Activated B cell treated with CpG ODN at 0.5 μM for 24 hours (primary cell): ENCODE results near the gene EHMT1. TPM values are rescaled to one million over a fixed set of nuclear protein-coding genes. Genes with fewer than 3 reads are reported as not detected.
A peak's percentile ranks its signal among the peaks of the same experiment; 100 is the strongest.

ENCODE experiments used
- ATAC-seq: fragments of 200-7000 bp; cut with Tn5 transposase; one replicate; pipeline ENCODE4 v1.10.0; 2021; ENCODE audit warnings: low read depth, mild to moderate bottlenecking, moderate library complexity
- CTCF ChIA-PET: fragments of 350-600 bp; sonication (Branson Sonifier 250); formaldehyde crosslinking; loops from one replicate; lab custom pipeline; 2021; ENCODE audit warnings: antibody characterized with exemption; lab: Charles Lee
- POLR2A ChIA-PET: fragments of 350-600 bp; sonication (Branson Sonifier 250); formaldehyde crosslinking; loops from one replicate; lab custom pipeline; 2021; ENCODE audit warnings: antibody characterized with exemption; lab: Charles Lee
- DNase-seq: peaks from one replicate; pipeline ENCODE4 v3.0.0; 2022
- H3K27ac Mint-ChIP-seq: one replicate; pipeline ENCODE4 v1.8.0; 2020; ENCODE audit warnings: mixed read lengths
- H3K27me3 Mint-ChIP-seq: one replicate; pipeline ENCODE4 v1.8.0; 2021; ENCODE audit warnings: mixed read lengths
- H3K36me3 Mint-ChIP-seq: one replicate; pipeline ENCODE4 v1.8.0; 2021; ENCODE audit warnings: low read depth, mixed read lengths
- H3K4me1 Mint-ChIP-seq: one replicate; pipeline ENCODE4 v1.8.0; 2021; ENCODE audit warnings: mixed read lengths
- H3K4me3 Mint-ChIP-seq: one replicate; pipeline ENCODE4 v1.8.0; 2020; ENCODE audit warnings: mild to moderate bottlenecking, mixed read lengths
- H3K9me3 Mint-ChIP-seq: one replicate; pipeline ENCODE4 v1.8.0; 2020; ENCODE audit warnings: mixed read lengths
- CTCF ChIP-seq: fragments of 200-600 bp; IDR thresholded peaks from one replicate; pipeline ENCODE4 v1.8.0; 2022; ENCODE audit warnings: antibody characterized with exemption, mild to moderate bottlenecking
- intact Hi-C: fragments of 100-400 bp; cut with micrococcal nuclease; formaldehyde crosslinking; loops from one replicate; pipeline ENCODE4 v1.15.1; 2024
- total RNA-seq: library from RNA; stranded (reverse); gene quantifications from 2 replicates; pipeline ENCODE4 v1.2.3, GENCODE V29; 2022

Gene EHMT1
- total RNA-seq, 1 donor from 2014 or later = 163 TPM

GRCh38 chr9:137836831-137837241, 218.0 kb downstream of the EHMT1 start:
- Mint-ChIP-seq H3K4me3 (no peak overlapping the region), H3K9me3 (no peaks in the 10 kb centered on the region), H3K27me3 (no peaks in the 10 kb centered on the region), H3K4me1 (peaks cover 3% of the 10 kb centered on the region), H3K36me3 (peaks cover 41% of the 10 kb centered on the region), H3K27ac (no peak overlapping the region)
- POLR2A ChIA-PET = no interaction called here
- ATAC-seq (peak; percentile 21), DNase-seq (no peak)
- TF ChIP-seq CTCF = no peak
- intact Hi-C loops = no loop called here
- CTCF ChIA-PET = no interaction called here

- DNase-seq = no peak
- POLR2A ChIA-PET = no interaction called here
- Mint-ChIP-seq H3K27me3 (no peaks in the 10 kb centered on the region), H3K4me3 (no peak overlapping the region), H3K9me3 (no peaks in the 10 kb centered on the region), H3K36me3 (peaks cover 39% of the 10 kb centered on the region), H3K27ac (no peak overlapping the region), H3K4me1 (peaks cover 3% of the 10 kb centered on the region)
- no peak for ATAC-seq
- intact Hi-C loops = no loop called here
- CTCF ChIA-PET = no interaction called here
- TF ChIP-seq CTCF = no peak
These were observed 218.8 kb downstream of the EHMT1 start for GRCh38 chr9:137837345-137838278.

DNA sequence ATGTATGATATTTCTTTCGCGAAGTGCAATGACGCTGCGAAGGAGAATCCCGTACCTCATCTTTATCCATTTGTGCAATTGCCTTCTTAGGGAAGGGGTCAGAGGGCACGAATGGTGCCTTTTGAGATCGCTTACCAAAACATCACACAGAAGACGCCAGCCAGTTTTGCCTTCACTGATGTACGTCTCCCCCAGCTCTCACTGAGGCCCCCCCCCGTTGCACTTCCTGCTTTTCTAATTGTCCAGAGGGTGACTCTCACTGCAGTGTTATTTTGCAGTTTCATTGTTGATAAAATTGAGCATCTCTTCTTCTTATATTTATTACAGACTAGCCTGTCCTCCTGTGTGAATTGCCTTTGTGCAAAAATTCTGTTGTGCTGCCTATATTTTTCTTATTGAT, 219.8 kb downstream of the EHMT1 start:
- ATAC-seq (no peak), DNase-seq (no peak)
- CTCF ChIA-PET = no interaction called here
- intact Hi-C loops = no loop called here
- Mint-ChIP-seq H3K4me1 (peaks cover 3% of the 10 kb centered on the region), H3K4me3 (no peak overlapping the region), H3K9me3 (peaks cover 3% of the 10 kb centered on the region), H3K27me3 (no peaks in the 10 kb centered on the region), H3K36me3 (peaks cover 33% of the 10 kb centered on the region), H3K27ac (peak overlapping the region; percentile 24)
- POLR2A ChIA-PET = no interaction called here
- no peak for TF ChIP-seq CTCF

GRCh38 chr9:137843355-137843754, 224.6 kb downstream of the EHMT1 start:
- no peak overlapping the region for H3K4me3 Mint-ChIP-seq
- ATAC-seq (no peak), DNase-seq (no peak)
- no peak for TF ChIP-seq CTCF
- H3K27ac Mint-ChIP-seq = no peak overlapping the region
- ChIA-PET CTCF (no interaction called here), POLR2A (no interaction called here)
- H3K9me3 Mint-ChIP-seq = peaks cover 5% of the 10 kb centered on the region
- H3K36me3 Mint-ChIP-seq = peaks cover 9% of the 10 kb centered on the region
- intact Hi-C loops = no loop called here
- H3K4me1 Mint-ChIP-seq = peaks cover 3% of the 10 kb centered on the region
- H3K27me3 Mint-ChIP-seq = no peaks in the 10 kb centered on the region

DNA sequence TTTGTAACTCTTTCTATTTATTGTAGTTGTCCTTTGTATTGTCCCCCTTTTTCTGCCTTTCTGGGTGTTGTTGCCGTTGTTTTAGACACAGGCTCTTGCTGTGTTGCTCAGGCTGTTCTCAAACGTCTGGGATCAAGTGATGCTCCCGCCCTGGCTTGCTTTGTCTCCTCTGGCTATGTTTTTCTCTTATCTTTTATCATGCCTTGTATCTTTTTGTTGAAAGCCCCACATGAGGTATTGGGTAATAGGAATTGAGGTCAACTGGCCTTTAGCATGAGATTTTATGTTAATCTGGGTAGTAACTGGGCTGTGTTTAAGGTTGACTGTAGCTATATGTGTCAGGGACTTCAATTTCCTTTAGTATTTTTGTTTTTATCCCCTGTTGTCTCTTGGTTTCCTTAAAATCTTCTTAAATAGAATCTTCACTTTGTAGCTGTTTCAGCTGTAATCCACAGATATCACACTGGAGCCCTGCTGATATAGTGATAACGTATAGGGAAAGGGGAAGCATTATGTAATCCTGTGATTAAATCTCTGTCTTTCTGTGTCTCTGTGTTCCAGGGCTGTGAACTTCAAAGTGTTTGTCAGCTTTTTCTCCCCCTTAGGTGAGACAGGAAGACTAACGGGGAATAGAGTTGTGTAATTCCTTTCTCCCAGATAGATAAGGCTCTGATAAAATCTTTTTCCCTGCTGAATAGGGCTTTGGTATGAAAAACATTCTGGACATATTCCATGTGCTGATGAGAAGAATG, 232.9 kb downstream of the EHMT1 start:
- H3K27me3 Mint-ChIP-seq = peaks cover 1% of the 10 kb centered on the region
- intact Hi-C loops = no loop called here
- no peaks in the 10 kb centered on the region for H3K4me1 Mint-ChIP-seq
- no peak for TF ChIP-seq CTCF
- peaks cover 3% of the 10 kb centered on the region for H3K36me3 Mint-ChIP-seq
- DNase-seq = no peak
- peaks cover 18% of the 10 kb centered on the region for H3K9me3 Mint-ChIP-seq
- H3K27ac Mint-ChIP-seq = no peak overlapping the region
- no peak overlapping the region for H3K4me3 Mint-ChIP-seq
- no peak for ATAC-seq
- ChIA-PET CTCF (no interaction called here), POLR2A (no interaction called here)
